ENCODE measurements around the gene RHOT2.

Gene RHOT2

DNA sequence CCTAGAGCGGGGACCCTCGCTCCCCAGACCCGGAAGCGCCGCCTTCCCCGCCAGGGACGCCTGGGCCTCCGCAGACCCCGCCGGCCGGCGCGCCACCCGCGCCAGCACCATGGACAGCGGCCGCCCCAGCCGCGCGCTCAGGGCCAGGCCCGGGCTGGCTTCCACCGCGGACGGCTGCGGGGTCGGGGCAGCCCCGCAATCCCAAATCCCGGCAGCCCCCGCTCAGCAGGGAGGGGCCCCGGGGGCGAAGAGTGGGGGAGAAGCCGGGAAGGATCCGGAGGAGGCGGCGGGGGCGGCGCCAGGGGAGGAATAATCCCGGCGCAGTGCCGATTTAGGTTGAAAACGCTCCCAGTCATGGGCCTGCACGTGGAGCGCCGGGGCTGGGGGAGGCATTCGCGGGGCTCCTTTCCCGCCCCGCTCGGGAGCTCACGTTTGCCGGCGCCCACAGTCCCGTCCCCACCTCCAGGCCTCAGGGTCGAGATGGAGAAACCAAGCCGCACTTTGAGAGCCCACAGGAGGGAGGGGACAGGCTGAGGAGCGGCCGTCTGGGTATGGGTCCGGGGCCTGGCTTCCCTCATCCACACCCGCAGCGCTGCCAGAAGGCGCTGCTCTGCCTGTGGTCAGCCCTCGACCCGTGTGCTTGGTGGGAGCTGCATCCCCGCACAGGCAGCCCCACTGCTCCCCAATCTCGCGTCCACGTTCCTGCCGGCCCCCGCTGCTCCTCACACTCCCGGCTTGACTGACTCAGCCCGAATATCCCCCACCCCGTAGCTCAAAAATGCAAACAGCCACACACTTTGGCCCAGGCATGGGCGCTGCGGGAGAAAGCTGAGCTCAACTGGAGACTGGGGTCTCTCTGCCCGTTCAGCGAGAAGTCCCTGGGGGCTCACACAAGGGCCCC is 33.0 kb downstream of the RHOT2 start:
- TF ChIP-seq, protein P1, sequence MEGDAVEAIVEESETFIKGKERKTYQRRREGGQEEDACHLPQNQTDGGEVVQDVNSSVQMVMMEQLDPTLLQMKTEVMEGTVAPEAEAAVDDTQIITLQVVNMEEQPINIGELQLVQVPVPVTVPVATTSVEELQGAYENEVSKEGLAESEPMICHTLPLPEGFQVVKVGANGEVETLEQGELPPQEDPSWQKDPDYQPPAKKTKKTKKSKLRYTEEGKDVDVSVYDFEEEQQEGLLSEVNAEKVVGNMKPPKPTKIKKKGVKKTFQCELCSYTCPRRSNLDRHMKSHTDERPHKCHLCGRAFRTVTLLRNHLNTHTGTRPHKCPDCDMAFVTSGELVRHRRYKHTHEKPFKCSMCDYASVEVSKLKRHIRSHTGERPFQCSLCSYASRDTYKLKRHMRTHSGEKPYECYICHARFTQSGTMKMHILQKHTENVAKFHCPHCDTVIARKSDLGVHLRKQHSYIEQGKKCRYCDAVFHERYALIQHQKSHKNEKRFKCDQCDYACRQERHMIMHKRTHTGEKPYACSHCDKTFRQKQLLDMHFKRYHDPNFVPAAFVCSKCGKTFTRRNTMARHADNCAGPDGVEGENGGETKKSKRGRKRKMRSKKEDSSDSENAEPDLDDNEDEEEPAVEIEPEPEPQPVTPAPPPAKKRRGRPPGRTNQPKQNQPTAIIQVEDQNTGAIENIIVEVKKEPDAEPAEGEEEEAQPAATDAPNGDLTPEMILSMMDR (IDR thresholded peaks at IDR 0.05; ENCODE audit: borderline replicate concordance, insufficient read depth, low read depth, low read length) = no peak
- H3K4me3 ChIP-seq (ENCODE audit: low read depth, low read length) = no peak overlapping the region

DNA sequence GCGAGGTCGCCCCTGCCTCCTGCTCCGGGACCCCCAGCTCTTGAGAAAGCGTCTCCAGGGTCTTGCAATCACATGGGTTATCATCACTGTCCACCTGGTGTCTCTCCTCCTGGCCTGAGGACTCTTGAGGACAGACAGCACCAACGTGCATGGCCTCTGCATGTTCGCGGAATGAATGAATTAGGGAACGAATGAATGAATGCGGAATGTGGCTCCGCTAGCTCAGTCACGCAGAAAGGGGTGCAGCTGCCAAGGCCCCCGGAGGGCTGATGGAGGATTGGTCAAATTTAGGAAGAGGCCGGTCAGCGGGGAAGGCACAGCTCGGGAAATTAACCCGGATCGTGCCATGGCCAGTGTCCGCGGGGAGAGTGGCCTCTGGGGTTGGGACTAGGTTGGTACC is 34.4 kb downstream of the RHOT2 start:
- TF ChIP-seq, protein P1 (IDR thresholded peaks at IDR 0.05; ENCODE audit: borderline replicate concordance, insufficient read depth, low read depth, low read length) = no peak

DNA sequence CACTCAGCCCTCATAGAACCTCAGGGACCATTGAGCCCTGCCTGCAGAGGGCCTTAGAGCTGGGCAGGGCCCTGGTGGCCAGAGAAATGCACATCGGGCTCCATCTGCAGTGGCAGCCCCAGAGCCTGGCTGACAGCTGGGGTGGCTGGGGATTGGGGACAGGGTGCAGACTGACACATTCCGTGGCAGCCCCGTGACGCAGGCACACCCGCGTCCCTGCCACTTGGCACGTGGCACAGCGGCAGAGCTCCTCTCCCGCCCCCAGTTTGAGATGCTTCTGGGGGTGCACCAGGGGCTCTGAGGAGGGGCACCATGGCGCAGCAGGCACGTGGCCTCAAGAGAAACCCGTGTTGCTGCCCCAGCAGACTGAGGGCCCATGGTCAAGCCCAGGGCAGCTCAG is 35.5 kb downstream of the RHOT2 start:
- TF ChIP-seq, protein P1 (IDR thresholded peaks at IDR 0.05; ENCODE audit: borderline replicate concordance, insufficient read depth, low read depth, low read length) = no peak
- no peak overlapping the region for H3K4me3 ChIP-seq (ENCODE audit: low read depth, low read length)

More for the DNA sequence above, 34.4 kb downstream of the RHOT2 start:
- no peak overlapping the region for H3K4me3 ChIP-seq (ENCODE audit: low read depth, low read length)

DNA sequence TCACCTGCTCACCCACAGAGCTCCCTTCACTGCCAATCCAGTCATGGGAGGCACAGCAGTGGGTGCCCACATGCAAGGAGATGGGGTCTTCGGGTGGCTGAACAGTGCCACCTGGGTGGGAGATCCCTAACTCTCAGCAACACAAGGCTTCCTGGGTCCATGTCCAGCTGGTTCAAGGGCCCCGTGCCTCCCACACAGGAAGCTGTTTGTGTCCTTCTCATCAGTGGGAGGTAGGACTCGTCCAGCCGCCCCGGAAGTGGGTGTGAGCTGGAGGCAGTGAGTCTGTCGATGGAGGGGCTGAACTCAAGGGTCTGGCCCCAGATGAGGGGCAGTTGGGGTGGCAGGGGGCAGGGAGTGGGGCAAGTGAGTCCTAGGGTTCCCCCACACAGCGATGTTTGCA is 36.1 kb downstream of the RHOT2 start:
- TF ChIP-seq, protein P1 (IDR thresholded peaks at IDR 0.05; ENCODE audit: borderline replicate concordance, insufficient read depth, low read depth, low read length) = no peak
- no peak overlapping the region for H3K4me3 ChIP-seq (ENCODE audit: low read depth, low read length)

DNA sequence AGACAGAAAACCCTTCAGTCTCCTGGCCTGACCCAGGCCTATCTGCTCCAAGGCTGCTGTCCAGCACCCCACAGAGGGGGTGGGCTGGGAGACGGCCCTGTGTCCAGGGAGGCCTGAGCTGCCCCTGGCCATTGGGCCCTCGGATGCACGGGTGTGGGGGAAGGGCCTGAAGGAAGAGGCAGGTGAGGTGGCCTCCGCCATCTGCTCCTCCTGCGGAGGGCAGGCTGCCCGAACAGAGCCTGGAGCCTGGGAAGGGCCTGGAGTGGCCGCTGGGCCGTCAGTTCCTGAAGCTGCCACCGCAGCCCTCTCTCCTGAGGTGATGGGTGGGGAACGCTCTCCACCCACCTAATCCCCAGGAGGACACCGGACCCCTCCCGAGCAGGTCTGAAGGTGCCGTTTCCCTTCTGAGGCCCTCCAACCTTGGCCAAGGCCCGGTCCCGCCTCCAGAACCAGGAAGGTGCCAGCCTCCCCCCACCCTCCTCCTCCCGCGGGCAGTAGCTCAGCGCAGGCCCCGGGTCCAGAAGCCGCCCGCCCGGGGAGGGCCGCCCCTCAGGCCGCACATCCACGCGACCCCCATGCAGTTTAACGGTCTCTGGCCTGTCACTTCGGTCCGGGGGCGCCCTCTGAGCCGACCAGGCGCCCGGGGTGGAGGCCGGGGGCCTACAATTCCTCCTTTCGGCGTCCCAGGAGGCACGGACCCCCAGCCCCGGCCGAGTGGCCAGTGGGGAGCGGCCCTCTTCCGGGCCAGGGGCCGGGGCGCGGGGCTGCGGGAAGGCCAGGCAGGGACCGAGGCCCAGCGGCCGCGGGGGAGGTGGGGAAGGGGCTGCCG is 36.8 kb downstream of the RHOT2 start:
- no peak overlapping the region for H3K4me3 ChIP-seq (ENCODE audit: low read depth, low read length)
- TF ChIP-seq, protein P1 (IDR thresholded peaks at IDR 0.05; ENCODE audit: borderline replicate concordance, insufficient read depth, low read depth, low read length) = no peak

DNA sequence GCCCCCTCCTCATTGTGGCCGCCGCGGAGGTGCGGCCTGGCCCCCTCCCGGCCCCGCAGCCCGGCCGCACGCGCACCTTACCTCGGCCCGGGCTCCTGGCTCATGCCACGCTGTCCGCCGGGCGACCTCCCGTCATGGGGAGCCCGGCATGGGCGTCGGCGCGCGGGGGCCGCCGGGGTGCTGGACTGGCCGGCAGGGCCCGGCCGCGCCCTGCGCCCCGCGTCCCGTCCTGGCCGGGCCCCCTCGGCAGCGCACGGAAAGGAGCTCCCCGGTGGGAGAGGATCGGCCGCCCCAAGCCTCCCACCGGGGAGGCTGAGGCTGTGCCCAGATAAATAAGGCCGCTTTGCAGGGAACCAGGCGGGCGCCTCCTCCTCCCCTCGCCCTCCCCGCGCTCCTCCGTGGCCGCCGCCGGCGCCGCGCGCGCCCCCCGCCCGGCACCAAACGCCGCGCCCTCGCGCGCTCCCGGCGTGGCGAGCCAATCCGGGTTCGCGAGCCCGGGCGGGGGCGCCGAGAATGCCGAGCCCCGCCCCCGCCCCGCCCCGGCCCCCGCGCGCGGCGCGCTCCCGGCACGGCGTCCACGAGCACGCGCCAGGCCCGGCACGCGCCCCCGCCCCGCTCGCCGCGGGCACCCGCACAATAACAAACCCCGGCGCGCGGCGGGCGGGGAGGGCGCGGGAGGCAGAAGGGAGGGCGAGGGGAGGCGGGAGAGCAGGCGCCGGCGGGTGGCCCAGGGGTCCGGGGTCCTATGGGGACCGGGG is 37.7 kb downstream of the RHOT2 start, which contains the start of gene FBXL16:
Gene FBXL16, minus strand, starts transcription at position 371 of the 758 bp plus-strand sequence. CDS start 8,396 bp downstream, outside the sequence.
- no peak within 1 kb of the TSS for H3K4me3 ChIP-seq (ENCODE audit: low read depth, low read length)
- TF ChIP-seq, protein P1 (IDR thresholded peaks at IDR 0.05; ENCODE audit: borderline replicate concordance, insufficient read depth, low read depth, low read length) = no peak

All from GM12875 (cell line).